WTC11 (cell line): ENCODE results near the gene DACT3.

Source experiments
- CBFB ChIP-seq: sonication (generic); formaldehyde crosslinking; IDR thresholded peaks from 2 replicates; pipeline ENCODE4 v1.8.1; 2022; ENCODE audit warnings: mild to moderate bottlenecking, low read depth, missing genetic modification reagents
- EMX1 ChIP-seq: fragments of 250-450 bp; sonication (Bioruptor Pico); IDR thresholded peaks from 2 replicates; pipeline ENCODE4 v1.8.0; 2021; ENCODE audit warnings: mild to moderate bottlenecking
- FOXJ3 ChIP-seq: sonication (generic); formaldehyde crosslinking; IDR thresholded peaks from 2 replicates; pipeline ENCODE4 v1.9.0; 2021; ENCODE audit warnings: missing genetic modification reagents, mild to moderate bottlenecking, borderline replicate concordance
- IRF2 ChIP-seq: sonication (generic); formaldehyde crosslinking; IDR thresholded peaks from 2 replicates; pipeline ENCODE4 v1.8.0; 2022; ENCODE audit warnings: low read depth, missing genetic modification reagents, borderline replicate concordance
- NR3C1 ChIP-seq: sonication (generic); formaldehyde crosslinking; conservative IDR thresholded peaks from 2 replicates; pipeline ENCODE4 v1.8.1; 2023; ENCODE audit warnings: low read depth, mild to moderate bottlenecking, missing genetic modification reagents
- TCF7 ChIP-seq: sonication (generic); formaldehyde crosslinking; IDR thresholded peaks from 2 replicates; pipeline ENCODE4 v1.8.0; 2022; ENCODE audit warnings: mild to moderate bottlenecking, low read depth, missing genetic modification reagents, moderate library complexity
- TP53 ChIP-seq: sonication (generic); formaldehyde crosslinking; IDR thresholded peaks from 2 replicates; pipeline ENCODE4 v1.8.1; 2023; ENCODE audit warnings: mild to moderate bottlenecking, missing genetic modification reagents
- ZBTB21 ChIP-seq: sonication (generic); formaldehyde crosslinking; IDR thresholded peaks from 2 replicates; pipeline ENCODE4 v1.8.1; 2023; ENCODE audit warnings: mild to moderate bottlenecking, missing genetic modification reagents, borderline replicate concordance
- TF ChIP-seq, protein P1 (sequence below): fragments of 200-600 bp; IDR thresholded peaks from 2 replicates; pipeline ENCODE4 v1.8.0; 2022; ENCODE audit warnings: antibody characterized with exemption
- TF ChIP-seq, protein P2 (sequence below): sonication (generic); formaldehyde crosslinking; IDR thresholded peaks from 2 replicates; pipeline ENCODE4 v1.8.1; 2023; ENCODE audit warnings: mild to moderate bottlenecking, missing genetic modification reagents

DNA sequence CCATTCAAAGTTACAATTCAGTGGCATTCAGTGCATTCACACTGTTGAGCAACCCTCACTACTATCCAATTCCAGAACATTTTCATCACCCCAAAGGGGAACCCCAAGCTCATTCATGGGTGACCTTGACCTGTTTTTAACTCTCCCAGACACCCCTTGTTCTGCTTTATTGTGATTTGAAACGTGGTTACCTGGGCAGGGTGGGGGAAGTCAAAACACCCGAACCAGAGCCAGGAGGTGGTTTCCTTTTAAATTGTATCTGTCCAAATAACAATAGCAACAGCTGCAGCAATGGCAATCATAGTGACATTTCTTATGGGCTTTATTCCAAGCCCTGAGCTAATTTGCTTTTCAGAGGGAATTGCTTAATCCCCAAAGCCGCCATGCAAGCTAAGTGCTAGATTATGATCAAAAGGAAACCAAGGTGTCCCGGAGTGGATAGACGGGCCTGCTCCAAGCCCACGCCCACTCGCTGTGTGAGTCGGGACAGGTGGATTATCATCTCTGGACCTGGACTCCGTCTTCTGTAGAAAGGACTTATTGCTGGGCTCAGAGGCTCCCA, 42.2 kb downstream of the DACT3 start:
- TF ChIP-seq, protein P1, sequence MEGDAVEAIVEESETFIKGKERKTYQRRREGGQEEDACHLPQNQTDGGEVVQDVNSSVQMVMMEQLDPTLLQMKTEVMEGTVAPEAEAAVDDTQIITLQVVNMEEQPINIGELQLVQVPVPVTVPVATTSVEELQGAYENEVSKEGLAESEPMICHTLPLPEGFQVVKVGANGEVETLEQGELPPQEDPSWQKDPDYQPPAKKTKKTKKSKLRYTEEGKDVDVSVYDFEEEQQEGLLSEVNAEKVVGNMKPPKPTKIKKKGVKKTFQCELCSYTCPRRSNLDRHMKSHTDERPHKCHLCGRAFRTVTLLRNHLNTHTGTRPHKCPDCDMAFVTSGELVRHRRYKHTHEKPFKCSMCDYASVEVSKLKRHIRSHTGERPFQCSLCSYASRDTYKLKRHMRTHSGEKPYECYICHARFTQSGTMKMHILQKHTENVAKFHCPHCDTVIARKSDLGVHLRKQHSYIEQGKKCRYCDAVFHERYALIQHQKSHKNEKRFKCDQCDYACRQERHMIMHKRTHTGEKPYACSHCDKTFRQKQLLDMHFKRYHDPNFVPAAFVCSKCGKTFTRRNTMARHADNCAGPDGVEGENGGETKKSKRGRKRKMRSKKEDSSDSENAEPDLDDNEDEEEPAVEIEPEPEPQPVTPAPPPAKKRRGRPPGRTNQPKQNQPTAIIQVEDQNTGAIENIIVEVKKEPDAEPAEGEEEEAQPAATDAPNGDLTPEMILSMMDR, result no peak
- no peak for TF ChIP-seq FOXJ3 (CRISPR knock-in tag)
- TF ChIP-seq IRF2 (CRISPR knock-in tag), result no peak
- TF ChIP-seq ZBTB21, result no peak
- TF ChIP-seq NR3C1 (CRISPR knock-in tag), result no peak
- no peak for TF ChIP-seq TCF7 (CRISPR knock-in tag)
- TF ChIP-seq EMX1 (CRISPR knock-in tag), result no peak
- TF ChIP-seq TP53, result no peak
- no peak for TF ChIP-seq CBFB (CRISPR knock-in tag)
- TF ChIP-seq, protein P2, sequence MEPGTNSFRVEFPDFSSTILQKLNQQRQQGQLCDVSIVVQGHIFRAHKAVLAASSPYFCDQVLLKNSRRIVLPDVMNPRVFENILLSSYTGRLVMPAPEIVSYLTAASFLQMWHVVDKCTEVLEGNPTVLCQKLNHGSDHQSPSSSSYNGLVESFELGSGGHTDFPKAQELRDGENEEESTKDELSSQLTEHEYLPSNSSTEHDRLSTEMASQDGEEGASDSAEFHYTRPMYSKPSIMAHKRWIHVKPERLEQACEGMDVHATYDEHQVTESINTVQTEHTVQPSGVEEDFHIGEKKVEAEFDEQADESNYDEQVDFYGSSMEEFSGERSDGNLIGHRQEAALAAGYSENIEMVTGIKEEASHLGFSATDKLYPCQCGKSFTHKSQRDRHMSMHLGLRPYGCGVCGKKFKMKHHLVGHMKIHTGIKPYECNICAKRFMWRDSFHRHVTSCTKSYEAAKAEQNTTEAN, result no peak
